AG08395 (cell line): Measurements from ENCODE around the gene MRPL49.
"Not testable (repeated sequence)": the region's sequence is repeated elsewhere in the genome, so short reads cannot be mapped to it uniquely, and the experiment has no call there.

ENCODE experiments used
- DNase-seq: peaks from one replicate; pipeline ENCODE4 v3.0.0; 2012; ENCODE audit warnings: mixed read lengths, low spot score

MRPL49 gene

GRCh38 chr11:65117206-65118096, 4.7 kb upstream of the MRPL49 start, which contains the start of gene ZNHIT2:
Gene ZNHIT2, minus strand, starts transcription at chr11:65117701. Its CDS starts 48 bp downstream, at chr11:65117653.
- DNase-seq = peak; percentile 96

DNA sequence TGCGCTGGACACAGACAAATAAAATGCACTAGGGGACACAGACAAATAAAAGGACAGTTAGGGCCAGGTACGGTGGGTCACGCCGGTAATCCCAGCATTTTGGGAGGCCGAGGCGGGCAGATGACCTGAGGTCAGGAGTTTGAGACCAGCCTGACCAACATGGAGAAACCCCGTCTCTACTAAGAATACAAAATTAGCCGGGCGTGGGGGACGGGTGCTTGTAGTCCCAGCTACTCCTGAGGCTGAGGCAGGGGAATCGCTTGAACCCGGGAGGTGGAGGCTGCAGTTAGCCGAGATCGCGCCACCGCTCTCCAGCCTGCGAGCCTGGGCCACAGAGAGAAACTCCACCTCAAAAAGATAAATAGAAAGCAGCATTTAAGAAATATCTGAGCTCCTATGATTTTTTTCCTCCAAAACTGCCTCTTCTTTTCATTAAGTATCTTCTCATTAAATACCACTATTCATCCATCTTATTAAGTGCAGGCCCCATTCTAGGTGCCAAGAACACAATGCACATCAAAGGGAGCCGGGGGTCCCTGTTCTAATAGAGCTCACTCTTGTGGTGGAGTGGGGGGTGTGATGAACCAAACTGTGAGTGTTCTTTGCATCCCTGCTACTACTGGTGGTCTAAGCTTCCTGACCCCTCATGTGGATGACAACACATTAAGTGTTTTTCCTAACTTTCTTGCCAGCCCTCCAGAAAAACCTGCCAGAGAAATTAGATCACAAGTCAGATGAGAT, 3.9 kb upstream of the MRPL49 start:
- no peak for DNase-seq

DNA sequence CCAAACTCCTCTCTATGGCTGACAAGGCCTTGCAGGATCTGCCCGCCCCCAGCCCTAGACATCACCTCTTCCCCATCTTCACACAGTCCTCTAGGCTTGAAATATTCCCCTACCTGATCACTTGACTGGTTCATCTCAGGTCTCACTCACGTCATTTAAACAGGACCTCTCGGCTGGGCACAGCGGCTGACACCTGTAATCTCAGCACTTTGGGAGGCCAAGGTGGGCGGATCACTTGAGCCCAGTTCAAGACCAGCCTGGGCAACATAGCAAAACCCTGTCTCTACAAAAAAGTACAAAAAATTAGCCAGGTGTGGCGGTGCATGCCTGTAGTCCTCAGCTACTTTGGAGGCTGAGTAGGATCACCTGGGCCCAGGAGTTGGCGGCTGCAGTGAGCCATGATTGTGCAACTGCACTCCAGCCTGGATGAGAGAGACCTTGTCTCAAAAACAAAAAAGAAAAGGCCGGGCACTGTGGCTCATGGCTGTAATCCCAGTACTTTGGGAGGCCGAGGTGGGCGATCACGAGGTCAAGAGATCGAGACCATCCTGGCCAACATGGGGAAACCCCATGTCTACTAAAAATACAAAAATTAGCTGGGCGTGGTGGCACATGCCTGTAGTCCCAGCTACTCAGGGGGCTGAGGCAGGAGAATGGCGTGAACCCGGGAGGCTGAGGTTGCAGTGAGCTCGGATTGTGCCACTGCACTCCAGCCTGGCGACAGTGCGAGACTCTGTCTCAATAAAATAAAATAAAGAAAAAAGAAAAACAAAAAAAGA, 3.0 kb upstream of the MRPL49 start:
- DNase-seq = not testable (repeated sequence)

DNA sequence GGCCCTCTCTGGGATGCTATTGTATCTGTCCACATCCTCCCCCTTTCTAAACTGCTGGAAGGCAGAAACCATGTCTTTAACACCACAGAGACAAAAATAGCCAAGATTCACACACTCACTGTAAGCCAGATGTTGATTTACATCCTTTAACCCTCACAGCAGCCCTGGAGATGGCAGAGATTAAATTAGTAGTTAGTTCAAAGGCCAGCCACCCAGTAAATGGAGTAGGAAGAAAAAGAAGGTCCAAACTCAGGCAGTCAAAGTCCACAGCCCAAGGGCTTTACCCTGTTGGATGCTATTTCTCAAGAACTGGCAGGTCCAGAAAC, 2.5 kb upstream of the MRPL49 start:
- no peak for DNase-seq

GRCh38 chr11:65120831-65121230, 1.3 kb upstream of the MRPL49 start:
- no peak for DNase-seq

- no peak for DNase-seq
These were observed 665 bp upstream of the MRPL49 start for GRCh38 chr11:65121447-65121864.

- DNase-seq = no peak
These were observed 2.5 kb downstream of the MRPL49 start for GRCh38 chr11:65124480-65125196.

- DNase-seq = no peak
These were observed 3.3 kb downstream of the MRPL49 start for GRCh38 chr11:65125197-65126056.

DNA sequence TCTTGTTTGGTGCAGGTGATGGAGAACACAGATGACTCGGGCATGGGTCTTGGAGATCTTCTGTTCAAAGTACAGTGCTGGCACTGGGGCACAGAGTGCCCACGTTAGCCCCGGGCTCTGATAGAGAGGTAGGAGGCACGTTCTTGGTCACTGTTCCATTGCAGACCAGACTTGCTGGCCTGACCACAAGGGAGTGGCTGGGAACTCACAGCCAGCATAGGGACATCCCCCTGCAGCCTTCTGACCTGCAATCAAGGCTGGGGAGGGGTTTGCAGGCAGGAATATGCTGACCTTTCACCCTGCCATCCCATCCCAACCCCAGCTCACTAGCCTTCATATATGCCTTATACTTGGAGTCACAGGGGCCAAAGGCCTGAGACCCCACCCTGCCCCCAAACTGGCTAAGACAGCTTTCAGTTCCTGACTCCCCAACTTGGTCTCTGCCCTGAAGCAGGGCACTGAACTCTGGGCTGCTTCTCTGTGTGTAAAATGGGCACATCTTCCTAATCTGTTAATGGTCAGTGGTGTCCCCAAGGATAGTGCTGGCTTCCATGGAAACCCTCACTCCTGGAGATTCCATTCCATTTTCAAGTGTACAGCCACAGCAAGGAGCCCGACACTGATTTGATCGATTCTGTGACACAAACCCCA, 4.6 kb downstream of the MRPL49 start:
- DNase-seq = no peak

- no peak for DNase-seq
These were observed 5.5 kb downstream of the MRPL49 start for GRCh38 chr11:65127473-65128181.

DNA sequence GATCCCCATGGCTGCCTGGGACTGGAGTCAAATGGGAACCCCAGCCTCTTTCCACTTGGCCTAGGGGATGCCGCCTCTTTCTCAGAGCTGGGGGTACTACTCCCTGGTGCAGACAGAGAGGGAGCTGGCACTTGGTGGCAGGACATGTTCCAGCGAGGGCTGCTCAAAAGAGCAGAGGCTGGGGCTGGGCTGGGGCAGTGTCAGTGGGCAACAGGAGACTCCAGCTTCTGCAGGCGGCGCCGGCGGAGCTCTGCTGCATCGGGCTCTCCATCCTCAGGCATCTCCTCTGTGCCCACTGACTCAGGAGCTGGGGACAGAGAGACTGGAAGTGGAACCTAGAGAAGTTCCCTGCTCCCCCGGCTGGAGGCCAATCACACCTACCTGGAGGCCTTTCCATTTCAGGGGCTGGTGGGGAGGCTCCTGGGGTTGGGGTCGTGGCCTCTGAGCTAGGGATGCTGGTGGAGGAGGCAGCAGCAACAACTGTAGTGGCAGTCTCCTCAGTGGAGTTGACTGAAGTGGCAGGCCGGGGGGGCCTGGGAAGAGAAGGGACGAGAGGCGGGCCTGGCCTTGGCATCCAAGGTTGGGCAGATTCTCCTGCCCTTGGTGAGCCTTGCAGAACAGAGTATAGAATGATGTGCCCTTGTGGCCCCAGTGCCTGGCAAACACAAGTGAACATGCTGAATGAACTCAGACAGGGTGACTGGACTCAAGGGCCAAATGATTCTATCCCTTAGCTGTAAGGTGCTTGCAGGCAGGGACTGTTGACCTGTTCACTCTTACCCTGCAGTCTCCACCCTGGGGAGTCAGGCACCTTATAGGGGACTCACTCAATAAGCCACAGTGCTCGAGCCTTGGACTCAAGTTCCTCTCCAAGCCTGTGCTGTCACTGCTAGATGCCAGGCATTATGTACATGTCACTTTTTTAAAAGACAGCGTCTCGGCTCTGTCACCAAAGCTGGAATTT, 6.3 kb downstream of the MRPL49 start:
- DNase-seq = no peak

GRCh38 chr11:65129649-65130441, 7.7 kb downstream of the MRPL49 start:
- DNase-seq = no peak

GRCh38 chr11:65130631-65131416, 8.7 kb downstream of the MRPL49 start:
- DNase-seq = no peak

- no peak for DNase-seq
These were observed 9.3 kb downstream of the MRPL49 start for GRCh38 chr11:65131417-65131776.

GRCh38 chr11:65131895-65132237, 9.7 kb downstream of the MRPL49 start:
- DNase-seq = no peak

DNA sequence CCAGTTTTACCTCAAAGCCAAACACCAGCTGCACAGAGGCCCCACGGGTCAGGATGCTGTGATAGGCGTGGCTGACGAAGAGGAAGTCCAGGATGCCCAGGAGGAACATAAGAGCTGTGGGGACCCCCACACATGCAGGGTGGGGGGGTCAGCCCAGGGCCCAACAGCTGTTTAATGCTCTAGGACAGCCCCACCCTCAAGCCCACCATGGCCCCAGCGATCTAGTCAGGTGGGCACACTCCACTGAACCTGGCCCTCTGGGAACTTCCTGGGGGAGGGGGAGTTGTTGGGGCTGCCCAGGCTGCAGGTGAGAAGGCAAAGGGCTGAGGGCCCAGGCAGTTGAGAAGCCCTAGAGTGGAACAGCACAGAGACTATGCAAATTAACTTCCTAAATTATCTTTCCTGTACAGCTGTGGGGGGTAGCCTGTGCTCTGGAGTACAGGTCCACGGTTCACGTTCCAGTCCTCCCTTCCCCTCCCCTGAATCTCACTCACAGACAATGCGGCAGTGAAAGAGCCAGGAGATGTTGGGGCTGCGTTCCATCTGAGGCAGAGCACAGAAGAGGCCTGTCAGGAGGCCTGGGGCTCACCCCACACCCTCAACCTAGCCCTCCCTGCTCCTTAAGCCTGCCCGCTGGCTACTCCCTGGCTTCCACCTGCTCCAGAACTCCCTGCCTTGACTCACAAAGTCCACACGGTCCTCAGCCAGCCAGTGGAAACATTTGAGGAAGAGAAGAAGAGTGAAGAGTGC, 10.3 kb downstream of the MRPL49 start:
- DNase-seq = no peak
